H1 (cell line): ENCODE data around the gene PRKN. TPM values are rescaled to one million over a fixed set of nuclear protein-coding genes. Genes with fewer than 3 reads are reported as not detected.

Source experiments
- CTCF ChIA-PET: fragments of 300-600 bp; sonication (Branson Sonifier 250); formaldehyde crosslinking; loops from one replicate; lab custom pipeline; 2021; ENCODE audit not compliant: partially characterized antibody; lab: Charles Lee
- POLR2A ChIA-PET: fragments of 300-600 bp; sonication (Branson Sonifier 250); formaldehyde crosslinking; loops from one replicate; lab custom pipeline; 2021; ENCODE audit warnings: inconsistent platforms; ENCODE audit not compliant: partially characterized antibody; lab: Charles Lee
- DNase-seq, 2 experiments: peaks; one replicate each; pipeline versions ENCODE4 v3.0.0 to v3.0.0-alpha.2; 2010 to 2022; ENCODE audit warnings: low spot score in 2 of 2, low read depth in 1 of 2, mixed read lengths in 1 of 2
- FAIRE-seq: peaks from 2 replicates; lab custom pipeline; 2011; peaks lifted over from hg19 to GRCh38; lab: Jason Lieb, UNC
- H2AFZ ChIP-seq: 2 replicates; pipeline ENCODE4 v1.8.1; 2012; ENCODE audit warnings: low read length, inconsistent platforms
- H2AK5ac ChIP-seq: 2 replicates; pipeline ENCODE4 v1.6.1; 2013; ENCODE audit warnings: low read depth, low read length
- H2BK120ac ChIP-seq: replicated peaks from 2 replicates; pipeline ENCODE3; 2013; ENCODE audit warnings: low read depth, low read length, inconsistent platforms
- H2BK12ac ChIP-seq: 2 replicates; pipeline ENCODE4 v1.6.1; 2013; ENCODE audit warnings: low read depth, low read length
- H2BK15ac ChIP-seq: 2 replicates; pipeline ENCODE4 v1.6.1; 2013; ENCODE audit warnings: low read length
- H2BK20ac ChIP-seq: 2 replicates; pipeline ENCODE4 v1.6.1; 2013; ENCODE audit warnings: low read length
- H2BK5ac ChIP-seq: 2 replicates; pipeline ENCODE4 v1.6.1; 2013; ENCODE audit warnings: low read depth, low read length
- H3K14ac ChIP-seq: 2 replicates; pipeline ENCODE4 v1.6.1; 2013; ENCODE audit warnings: inconsistent platforms; ENCODE audit not compliant: insufficient read length
- H3K18ac ChIP-seq: 2 replicates; pipeline ENCODE4 v1.6.1; 2013; ENCODE audit warnings: low read length; ENCODE audit errors: extremely low read depth
- H3K23ac ChIP-seq: 2 replicates; pipeline ENCODE4 v1.6.1; 2013; ENCODE audit warnings: inconsistent platforms; ENCODE audit not compliant: insufficient read length
- H3K23me2 ChIP-seq: 2 replicates; pipeline ENCODE4 v1.6.1; 2013; ENCODE audit warnings: low read depth, low read length
- H3K27ac ChIP-seq: 2 replicates; pipeline ENCODE4 v1.6.1; 2011; ENCODE audit warnings: low read depth, low read length, inconsistent platforms
- H3K27me3 ChIP-seq, 4 experiments: replicated peaks in 1 of 4; 1 replicate in 1 of 4; 2 replicates in 3 of 4; pipeline versions ENCODE4 v1.6.1 to v1.8.1; 2011 to 2013; ENCODE audit warnings: low read length in 3 of 4, mild to moderate bottlenecking in 3 of 4, inconsistent platforms in 2 of 4, mixed read lengths in 2 of 4, moderate library complexity in 1 of 4; ENCODE audit not compliant: control insufficient read depth in 3 of 4, insufficient read depth in 3 of 4; ENCODE audit errors: extremely low read depth in 1 of 4
- H3K36me3 ChIP-seq, 4 experiments: 2 replicates each; pipeline versions ENCODE4 v1.6.1 to v1.8.1; 2011 to 2013; ENCODE audit warnings: mild to moderate bottlenecking in 4 of 4, low read length in 3 of 4, moderate library complexity in 2 of 4, control low read depth in 1 of 4, inconsistent platforms in 1 of 4; ENCODE audit not compliant: insufficient read depth in 4 of 4, control insufficient read depth in 2 of 4
- H3K4ac ChIP-seq: replicated peaks from 2 replicates; pipeline ENCODE3; 2013; ENCODE audit warnings: low read length, low read depth, mixed read lengths, inconsistent platforms; ENCODE audit not compliant: insufficient read length
- H3K4me1 ChIP-seq, 4 experiments: replicated peaks in 1 of 4; 1 replicate in 1 of 4; 2 replicates in 3 of 4; pipeline versions ENCODE4 v1.6.1 to v1.8.1; 2011 to 2013; ENCODE audit warnings: low read length in 3 of 4, inconsistent platforms in 2 of 4, mixed read lengths in 1 of 4; ENCODE audit not compliant: insufficient read depth in 4 of 4, control insufficient read depth in 3 of 4
- H3K4me2 ChIP-seq, 2 experiments: 2 replicates each; pipeline versions ENCODE4 v1.6.1 to v1.8.1; 2011 to 2013; ENCODE audit warnings: low read depth in 2 of 2, low read length in 2 of 2, control low read depth in 1 of 2, inconsistent platforms in 1 of 2, mild to moderate bottlenecking in 1 of 2; ENCODE audit not compliant: insufficient read depth in 1 of 2
- H3K4me3 ChIP-seq, 4 experiments: fragments of 200-600, 300-600 bp in 1 of 4; sonication (generic), shearing (Covaris generic), sonication (Bioruptor Twin) in 1 of 4; 2 replicates each; pipeline versions ENCODE4 v1.5.1 to v1.8.1; 2011 to 2016; ENCODE audit warnings: low read length in 4 of 4, low read depth in 3 of 4, control low read depth in 2 of 4, inconsistent platforms in 2 of 4, mild to moderate bottlenecking in 2 of 4, mixed read lengths in 1 of 4, moderate library complexity in 1 of 4; ENCODE audit not compliant: insufficient read depth in 2 of 4; ENCODE audit errors: extremely low read depth in 1 of 4
- H3K56ac ChIP-seq: replicated peaks from 2 replicates; pipeline ENCODE3; 2013; ENCODE audit warnings: low read depth, mild to moderate bottlenecking, mixed read lengths, low read length, inconsistent platforms; ENCODE audit not compliant: insufficient read length
- H3K79me1 ChIP-seq: 2 replicates; pipeline ENCODE4 v1.6.1; 2013; ENCODE audit warnings: low read depth, low read length, control low read depth
- H3K79me2 ChIP-seq, 2 experiments: 2 replicates each; pipeline versions ENCODE4 v1.6.1 to v1.8.1; 2012 to 2013; ENCODE audit warnings: low read length in 2 of 2, mild to moderate bottlenecking in 2 of 2, inconsistent platforms in 1 of 2; ENCODE audit not compliant: insufficient read depth in 2 of 2, control insufficient read depth in 1 of 2
- H3K9ac ChIP-seq, 4 experiments: replicated peaks in 1 of 4; 1 replicate in 1 of 4; 2 replicates in 3 of 4; pipeline versions ENCODE4 v1.6.1 to v1.8.1; 2011 to 2013; ENCODE audit warnings: low read depth in 3 of 4, low read length in 3 of 4, control low read depth in 2 of 4, mild to moderate bottlenecking in 2 of 4, moderate library complexity in 2 of 4, inconsistent platforms in 1 of 4; ENCODE audit errors: extremely low read depth in 1 of 4
- H3K9me3 ChIP-seq, 2 experiments: 2 replicates each; pipeline versions ENCODE4 v1.6.1 to v1.8.1; 2012 to 2013; ENCODE audit warnings: mild to moderate bottlenecking in 2 of 2, moderate library complexity in 2 of 2, control low read depth in 1 of 2, inconsistent platforms in 1 of 2, low read depth in 1 of 2, low read length in 1 of 2, mixed read lengths in 1 of 2; ENCODE audit not compliant: insufficient read depth in 2 of 2
- H4K20me1 ChIP-seq, 2 experiments: replicated peaks in 1 of 2; 2 replicates each; pipeline versions ENCODE3 to v1.8.1; 2011 to 2013; ENCODE audit warnings: inconsistent platforms in 2 of 2, low read length in 2 of 2, mild to moderate bottlenecking in 1 of 2; ENCODE audit not compliant: insufficient read depth in 2 of 2, control insufficient read depth in 1 of 2
- H4K5ac ChIP-seq: 2 replicates; pipeline ENCODE4 v1.6.1; 2013; ENCODE audit warnings: low read length, low read depth, mixed read lengths, inconsistent platforms; ENCODE audit not compliant: insufficient read length
- H4K8ac ChIP-seq: 2 replicates; pipeline ENCODE4 v1.8.0; 2013; ENCODE audit warnings: mild to moderate bottlenecking, moderate library complexity, low read length, inconsistent platforms; ENCODE audit not compliant: insufficient read depth; ENCODE audit errors: extremely low read depth
- H4K91ac ChIP-seq: replicated peaks from 2 replicates; pipeline ENCODE3; 2013; ENCODE audit warnings: low read length, mixed read lengths, inconsistent platforms; ENCODE audit not compliant: insufficient read length
- CTBP2 ChIP-seq: IDR thresholded peaks from 2 replicates; pipeline ENCODE4 v1.7.0; 2011; ENCODE audit warnings: borderline replicate concordance, mild to moderate bottlenecking, moderate library complexity, mixed read lengths, low read length; ENCODE audit not compliant: insufficient read depth, insufficient read length
- EGR1 ChIP-seq: IDR thresholded peaks from 2 replicates; pipeline ENCODE4 v1.6.1; 2011; ENCODE audit warnings: low read depth, low read length, borderline replicate concordance
- GTF2F1 ChIP-seq: IDR thresholded peaks from 2 replicates; pipeline ENCODE4 v1.6.1; 2012; ENCODE audit warnings: low read depth, low read length, improper control_type of control experiment, borderline replicate concordance
- KDM1A ChIP-seq: fragments of 200-600, 300-600 bp; sonication (generic); IDR thresholded peaks from 2 replicates; pipeline ENCODE4 v1.7.1; 2016; ENCODE audit warnings: mild to moderate bottlenecking, low read length, borderline replicate concordance
- POLR2AphosphoS5 ChIP-seq: IDR thresholded peaks from 2 replicates; pipeline ENCODE4 v1.6.1; 2011; ENCODE audit warnings: low read depth, low read length
- SAP30 ChIP-seq: fragments of 300-600 bp; sonication (generic); IDR thresholded peaks from 2 replicates; pipeline ENCODE4 v1.7.1; 2012; ENCODE audit warnings: low read length, moderate library complexity, mild to moderate bottlenecking, inconsistent platforms; ENCODE audit not compliant: insufficient read depth, insufficient replicate concordance
- SP2 ChIP-seq: IDR thresholded peaks from 2 replicates; pipeline ENCODE4 v1.6.1; 2012; ENCODE audit warnings: mild to moderate bottlenecking, low read length, inconsistent platforms
- SUZ12 ChIP-seq: fragments of 200-600 bp; sonication (generic); IDR thresholded peaks from 2 replicates; pipeline ENCODE4 v1.6.1; 2012; ENCODE audit warnings: mild to moderate bottlenecking, inconsistent platforms, low read length, moderate library complexity, mixed read lengths
- TAF7 ChIP-seq: optimal IDR thresholded peaks from 2 replicates; pipeline ENCODE3; 2011; ENCODE audit warnings: low read depth, mild to moderate bottlenecking, inconsistent platforms, low read length, moderate library complexity, borderline replicate concordance
- TEAD4 ChIP-seq: IDR thresholded peaks from 2 replicates; pipeline ENCODE4 v1.6.1; 2012; ENCODE audit warnings: low read depth, low read length, inconsistent platforms, mixed read lengths
- WGBS, 2 experiments: shearing (Covaris generic) in 1 of 2; methylation state at CpG; one replicate each; pipeline versions ENCODE4 v1.1.6 to v1.1.7; 2013 to 2015; ENCODE audit warnings: low lambda C conversion rate in 2 of 2, mixed read lengths in 2 of 2, inconsistent platforms in 1 of 2, low coverage in 1 of 2, missing lambda C conversion rate in 1 of 2; ENCODE audit not compliant: insufficient replicate concordance in 2 of 2, insufficient coverage in 1 of 2, insufficient read length in 1 of 2; ENCODE audit errors: extremely low coverage in 1 of 2, missing lambda C conversion rate in 1 of 2; 5-methylcytosine and 5-hydroxymethylcytosine counted together
- polyA plus RNA-seq, 7 experiments: library from polyadenylated mRNA; depleted of rRNA in 3 of 7; stranded (reverse) in 5 of 7; unstranded in 2 of 7; fragments of >200 nt in 5 of 7; fragments of 200-250 nt in 2 of 7; gene quantifications; 1 replicate in 5 of 7; 2 replicates in 1 of 7; 4 replicates in 1 of 7; pipeline versions ENCODE4 v1.2.1 to v1.2.3, GENCODE V29; 2011 to 2013; ENCODE audit warnings: missing spikeins in 2 of 7, mixed read lengths in 2 of 7
- total RNA-seq: library from RNA; stranded (reverse); fragmentation: NEBNext Ultra II Directional; extraction: Animal tissue kit (Norgen Biotek cat#: 25700); gene quantifications from 2 replicates; pipeline ENCODE4 v1.2.1, GENCODE V29; 2021
- TF ChIP-seq, protein P1 (sequence below): IDR thresholded peaks from 2 replicates; pipeline ENCODE4 v1.6.1; 2012; ENCODE audit warnings: inconsistent platforms
- TF ChIP-seq, protein P2 (sequence below): IDR thresholded peaks from 2 replicates; pipeline ENCODE4 v1.6.1; 2011; ENCODE audit warnings: low read length, improper control_type of control experiment

Gene PRKN
- total and polyA plus RNA-seq, 2 of the 8 experiments (the other 6 are each of a cell fraction or from before 2014, with no cell fraction given): 0.13 to 0.29 TPM

DNA sequence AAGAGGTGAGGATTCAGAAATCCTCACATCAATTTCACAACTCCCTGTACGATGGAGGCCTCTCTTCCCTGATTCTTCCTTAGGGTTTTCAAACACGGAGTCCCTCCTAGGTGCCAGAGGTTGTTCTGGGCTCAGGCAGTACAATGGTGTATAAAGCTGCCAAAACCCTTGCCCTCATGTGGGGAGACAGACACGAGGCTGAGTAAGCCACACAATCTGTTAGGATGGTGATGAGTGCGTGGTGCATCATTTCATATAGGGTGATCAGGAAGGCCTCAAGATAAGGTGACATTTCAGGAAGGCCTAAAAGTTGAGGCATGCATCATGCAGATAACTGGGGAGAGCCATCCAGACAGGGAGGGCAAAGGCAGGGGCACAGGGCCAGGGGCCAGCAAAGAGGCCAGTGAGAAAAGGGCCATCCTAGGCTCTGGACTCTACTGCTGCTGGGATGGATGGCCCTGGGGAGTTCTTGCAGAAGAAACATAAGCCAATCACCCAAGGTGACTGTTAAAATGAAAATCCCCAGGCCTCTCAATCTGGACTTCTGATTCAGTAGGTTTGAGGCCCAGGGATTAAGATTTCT lies 186.5 kb downstream of the PRKN start:
- FAIRE-seq: no peak
- Histone ChIP-seq H4K8ac (no peak overlapping the region), H3K23me2 (no peaks in the 10 kb centered on the region)
- TF ChIP-seq, protein P1, sequence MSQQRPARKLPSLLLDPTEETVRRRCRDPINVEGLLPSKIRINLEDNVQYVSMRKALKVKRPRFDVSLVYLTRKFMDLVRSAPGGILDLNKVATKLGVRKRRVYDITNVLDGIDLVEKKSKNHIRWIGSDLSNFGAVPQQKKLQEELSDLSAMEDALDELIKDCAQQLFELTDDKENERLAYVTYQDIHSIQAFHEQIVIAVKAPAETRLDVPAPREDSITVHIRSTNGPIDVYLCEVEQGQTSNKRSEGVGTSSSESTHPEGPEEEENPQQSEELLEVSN: no peak
- TF ChIP-seq TAF7 (no peak), KDM1A (no peak), EGR1 (no peak), CTBP2 (no peak), SAP30 (no peak), GTF2F1 (no peak), POLR2AphosphoS5 (no peak), TEAD4 (no peak), SUZ12 (no peak), SP2 (no peak)
- TF ChIP-seq, protein P2, sequence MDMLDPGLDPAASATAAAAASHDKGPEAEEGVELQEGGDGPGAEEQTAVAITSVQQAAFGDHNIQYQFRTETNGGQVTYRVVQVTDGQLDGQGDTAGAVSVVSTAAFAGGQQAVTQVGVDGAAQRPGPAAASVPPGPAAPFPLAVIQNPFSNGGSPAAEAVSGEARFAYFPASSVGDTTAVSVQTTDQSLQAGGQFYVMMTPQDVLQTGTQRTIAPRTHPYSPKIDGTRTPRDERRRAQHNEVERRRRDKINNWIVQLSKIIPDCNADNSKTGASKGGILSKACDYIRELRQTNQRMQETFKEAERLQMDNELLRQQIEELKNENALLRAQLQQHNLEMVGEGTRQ: no peak

More for the DNA sequence above, 186.5 kb downstream of the PRKN start:
- H3K36me3 ChIP-seq: no peaks in the 10 kb centered on the region
- H3K79me2 ChIP-seq: no peaks in the 10 kb centered on the region
- no peak overlapping the region for H2BK120ac ChIP-seq
- no peak overlapping the region for H2AFZ ChIP-seq
- H3K27me3 ChIP-seq: no peaks in the 10 kb centered on the region
- H3K23ac ChIP-seq: no peak overlapping the region
- 92% methylated on average over 4 of the region's 4 CpGs; no CpG with 5 or more reads in 1 of the 2 experiments for WGBS, 2 experiments
- H3K56ac ChIP-seq: no peak overlapping the region
- H4K5ac ChIP-seq: no peak overlapping the region
- H2BK20ac ChIP-seq: no peak overlapping the region
- H3K27ac ChIP-seq: no peak overlapping the region
- DNase-seq: no peak
- peaks cover 0 to 4% (median 3%) of the 10 kb centered on the region in 4 experiments; a peak in 3 of 7 replicates for H3K4me1 ChIP-seq
- H3K9me3 ChIP-seq: no peaks in the 10 kb centered on the region
- ChIA-PET CTCF (no interaction called here), POLR2A (no interaction called here)
- H3K14ac ChIP-seq: no peak overlapping the region
- H3K79me1 ChIP-seq: no peaks in the 10 kb centered on the region
- H3K4ac ChIP-seq: no peak overlapping the region
- H3K9ac ChIP-seq: no peak overlapping the region
- H2AK5ac ChIP-seq: no peak overlapping the region
- no peak overlapping the region for H2BK12ac ChIP-seq
- H2BK15ac ChIP-seq: no peak overlapping the region
- no peak overlapping the region for H4K91ac ChIP-seq
- no peak overlapping the region for H3K4me3 ChIP-seq
- H3K4me2 ChIP-seq: no peak overlapping the region
- no peak overlapping the region for H3K18ac ChIP-seq
- H4K20me1 ChIP-seq: no peaks in the 10 kb centered on the region
- no peak overlapping the region for H2BK5ac ChIP-seq
